Endothelial cell of umbilical vein (primary cell): Measurements from ENCODE around the gene SPEM1. TPM values are rescaled to one million over a fixed set of nuclear protein-coding genes. Genes with fewer than 3 reads are reported as not detected.

Source experiments
- BruUV-seq: library from RNA; stranded (reverse); fragments of 400-500 nt; replicated peaks from 2 replicates; lab custom pipeline; 2021; lab: Mats Ljungman, UMichigan
- CTCF ChIA-PET: fragments of 300-600, 350-600 bp; sonication (Branson Sonifier 250); formaldehyde crosslinking; loops from one replicate; lab custom pipeline; 2021; ENCODE audit warnings: antibody characterized with exemption, inconsistent platforms; lab: Charles Lee
- POLR2A ChIA-PET: fragments of 300-600, 350-600 bp; sonication (Branson Sonifier 250); formaldehyde crosslinking; loops from one replicate; lab custom pipeline; 2021; ENCODE audit warnings: antibody characterized with exemption, inconsistent platforms; lab: Charles Lee
- DNase-seq: peaks from one replicate; pipeline ENCODE4 v3.0.0-alpha.2; 2011; ENCODE audit warnings: low read depth, low spot score
- FAIRE-seq: peaks from 2 replicates; lab custom pipeline; 2011; peaks lifted over from hg19 to GRCh38; lab: Jason Lieb, UNC
- H2AFZ ChIP-seq: 2 replicates; pipeline ENCODE4 v1.6.0; 2012; ENCODE audit warnings: low read depth, low read length, control low read depth, inconsistent platforms
- H3K27ac ChIP-seq: 2 replicates; pipeline ENCODE4 v1.5.1; 2011; ENCODE audit warnings: low read depth, mild to moderate bottlenecking, control low read depth, low read length, moderate library complexity; ENCODE audit not compliant: insufficient read depth
- H3K27me3 ChIP-seq, 2 experiments: 2 replicates each; pipeline versions ENCODE4 v1.6.0 to v1.6.1; 2011; ENCODE audit warnings: low read length in 2 of 2, mixed read lengths in 1 of 2; ENCODE audit not compliant: control insufficient read depth in 2 of 2, insufficient read depth in 2 of 2
- H3K36me3 ChIP-seq, 2 experiments: 2 replicates in 1 of 2; 3 replicates in 1 of 2; pipeline ENCODE4 v1.5.1; 2011; ENCODE audit warnings: low read length in 2 of 2, mild to moderate bottlenecking in 1 of 2, moderate library complexity in 1 of 2; ENCODE audit not compliant: control insufficient read depth in 2 of 2, insufficient read depth in 2 of 2; ENCODE audit errors: extremely low read depth in 1 of 2
- H3K4me1 ChIP-seq: 3 replicates; pipeline ENCODE4 v1.5.1; 2011; ENCODE audit warnings: mild to moderate bottlenecking, low read length; ENCODE audit not compliant: control insufficient read depth, insufficient read depth; ENCODE audit errors: extremely low read depth
- H3K4me2 ChIP-seq: 2 replicates; pipeline ENCODE4 v1.6.1; 2011; ENCODE audit warnings: low read length, control low read depth, mixed read lengths; ENCODE audit not compliant: insufficient read depth
- H3K4me3 ChIP-seq, 3 experiments: fragments of 200-600 bp in 1 of 3; sonication (generic), shearing (Covaris generic) in 1 of 3; replicated peaks in 1 of 3; 2 replicates each; pipeline ENCODE4 v1.5.1; 2011 to 2016; ENCODE audit warnings: control low read depth in 3 of 3, low read length in 3 of 3, mild to moderate bottlenecking in 2 of 3, inconsistent platforms in 1 of 3, low read depth in 1 of 3, moderate library complexity in 1 of 3; ENCODE audit not compliant: insufficient read depth in 1 of 3
- H3K79me2 ChIP-seq: 2 replicates; pipeline ENCODE4 v1.6.0; 2012; ENCODE audit warnings: low read length, inconsistent platforms; ENCODE audit not compliant: control insufficient read depth, insufficient read depth
- H3K9ac ChIP-seq: replicated peaks from 2 replicates; pipeline ENCODE3; 2011; ENCODE audit warnings: low read length, control low read depth; ENCODE audit not compliant: insufficient read depth; ENCODE audit errors: extremely low read depth
- H3K9me1 ChIP-seq: replicated peaks from 3 replicates; pipeline ENCODE4 v1.6.0; 2011; ENCODE audit warnings: mild to moderate bottlenecking, low read length; ENCODE audit not compliant: control insufficient read depth, insufficient read depth; ENCODE audit errors: extremely low read depth
- H3K9me3 ChIP-seq: replicated peaks from 2 replicates; pipeline ENCODE4 v1.5.1; 2012; ENCODE audit warnings: low read length, inconsistent platforms; ENCODE audit not compliant: control insufficient read depth, insufficient read depth
- H4K20me1 ChIP-seq: replicated peaks from 2 replicates; pipeline ENCODE3; 2011; ENCODE audit warnings: mild to moderate bottlenecking, low read length; ENCODE audit not compliant: control insufficient read depth, insufficient read depth; ENCODE audit errors: extremely low read depth
- EZH2 ChIP-seq: IDR thresholded peaks from 2 replicates; pipeline ENCODE4 v1.6.1; 2012; ENCODE audit warnings: borderline replicate concordance, low read depth, mild to moderate bottlenecking, moderate library complexity, low read length, inconsistent platforms; ENCODE audit not compliant: severe bottlenecking
- FOS ChIP-seq: IDR thresholded peaks from 2 replicates; pipeline ENCODE4 v1.6.1; 2011; ENCODE audit warnings: mild to moderate bottlenecking, low read length, moderate library complexity, borderline replicate concordance; ENCODE audit not compliant: insufficient read depth
- GATA2 ChIP-seq: IDR thresholded peaks from 2 replicates; pipeline ENCODE4 v1.7.0; 2011; ENCODE audit warnings: low read depth, mild to moderate bottlenecking, moderate library complexity, mixed read lengths, low read length; ENCODE audit not compliant: insufficient read length, insufficient read depth
- JUN ChIP-seq: IDR thresholded peaks from 2 replicates; pipeline ENCODE4 v1.6.1; 2011; ENCODE audit warnings: borderline replicate concordance, low read depth; ENCODE audit not compliant: insufficient read length, insufficient read depth
- MYC ChIP-seq: IDR thresholded peaks from one replicate; pipeline ENCODE4 v1.6.1; 2011; ENCODE audit warnings: mild to moderate bottlenecking, low read depth, low read length
- POLR2A ChIP-seq: IDR thresholded peaks from 2 replicates; pipeline ENCODE4 v1.6.1; 2012; ENCODE audit warnings: low read depth, mild to moderate bottlenecking, control low read depth, low read length
- POLR2AphosphoS5 ChIP-seq: IDR thresholded peaks from 2 replicates; pipeline ENCODE4 v1.6.1; 2012; ENCODE audit warnings: low read depth, mild to moderate bottlenecking, control low read depth, low read length, moderate library complexity; ENCODE audit not compliant: insufficient read depth
- dilution Hi-C: fragments of 300-500 bp; cut with MboI; formaldehyde crosslinking; loops from one replicate; pipeline ENCODE4 v1.15.0; 2019; ENCODE audit warnings: low sequenced_read_pairs; ENCODE audit not compliant: extremely low pct_ligation_motif_present
- intact Hi-C: fragments of 100-400 bp; cut with micrococcal nuclease; formaldehyde crosslinking; loops from one replicate; pipeline ENCODE4 v1.10.0; 2022
- polyA plus RNA-seq, 4 experiments: library from polyadenylated mRNA; depleted of rRNA in 3 of 4; stranded (reverse) in 3 of 4; unstranded in 1 of 4; fragments of >200 nt; gene quantifications; 2 replicates each; pipeline versions ENCODE4 v1.2.1 to v1.2.3, GENCODE V29; 2011 to 2012; ENCODE audit warnings: missing spikeins in 1 of 4
- total RNA-seq: library from RNA; stranded (reverse); gene quantifications from 2 replicates; pipeline ENCODE4 v1.2.3, GENCODE V29; 2021
- TF ChIP-seq, protein P1 (sequence below), 2 donors: IDR thresholded peaks; 1 replicate in 1 of 2; 2 replicates in 1 of 2; pipeline ENCODE4 v1.5.1; 2011; ENCODE audit warnings: low read length in 2 of 2, mild to moderate bottlenecking in 2 of 2, moderate library complexity in 2 of 2, control low read depth in 1 of 2, inconsistent platforms in 1 of 2, low read depth in 1 of 2; ENCODE audit not compliant: insufficient read depth in 1 of 2; ENCODE audit errors: extremely low read depth in 1 of 2
- TF ChIP-seq, protein P2 (sequence below): IDR thresholded peaks from 2 replicates; pipeline ENCODE4 v1.6.1; 2011; ENCODE audit not compliant: insufficient read depth, insufficient read length

Gene SPEM1
- total and polyA plus RNA-seq, 2 donors (not counting 3 experiments of a cell fraction or from before 2014, with no cell fraction given): not detected

DNA sequence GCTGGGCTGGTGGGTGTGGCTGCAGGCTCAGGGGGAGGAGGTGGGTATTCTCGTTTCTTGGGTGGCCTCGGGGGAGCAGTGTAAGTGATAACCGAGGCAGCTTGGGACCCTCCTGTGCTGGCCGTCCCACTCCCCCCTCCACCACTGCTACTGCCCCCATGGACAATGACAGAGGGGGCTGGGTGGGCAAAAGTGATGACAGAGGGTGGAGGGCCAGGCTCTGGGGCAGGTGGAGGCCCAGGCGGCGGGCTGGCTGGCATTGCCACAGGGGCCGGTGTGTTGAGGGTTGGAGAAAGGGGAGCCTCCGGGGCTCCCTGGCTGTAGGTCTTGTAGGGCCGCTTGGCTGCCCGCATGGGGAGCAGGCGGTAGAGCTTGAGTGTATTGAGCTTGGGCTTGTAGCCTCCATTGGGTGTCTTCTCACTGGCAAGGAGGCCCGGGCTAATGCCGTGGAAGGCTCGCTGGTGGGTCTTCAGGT is 43.3 kb downstream of the SPEM1 start:
- no peaks in the 10 kb centered on the region for H3K9me1 ChIP-seq
- FAIRE-seq (no peak), DNase-seq (no peak)
- H3K4me2 ChIP-seq: no peak overlapping the region
- no peak overlapping the region for H3K27ac ChIP-seq
- peaks cover 0 to 16% of the 10 kb centered on the region in 2 experiments for H3K36me3 ChIP-seq
- dilution Hi-C loops: no loop called here
- no peak for TF ChIP-seq MYC
- TF ChIP-seq POLR2AphosphoS5: no peak
- no peak for TF ChIP-seq POLR2A
- no peak for TF ChIP-seq JUN
- TF ChIP-seq, protein P1, sequence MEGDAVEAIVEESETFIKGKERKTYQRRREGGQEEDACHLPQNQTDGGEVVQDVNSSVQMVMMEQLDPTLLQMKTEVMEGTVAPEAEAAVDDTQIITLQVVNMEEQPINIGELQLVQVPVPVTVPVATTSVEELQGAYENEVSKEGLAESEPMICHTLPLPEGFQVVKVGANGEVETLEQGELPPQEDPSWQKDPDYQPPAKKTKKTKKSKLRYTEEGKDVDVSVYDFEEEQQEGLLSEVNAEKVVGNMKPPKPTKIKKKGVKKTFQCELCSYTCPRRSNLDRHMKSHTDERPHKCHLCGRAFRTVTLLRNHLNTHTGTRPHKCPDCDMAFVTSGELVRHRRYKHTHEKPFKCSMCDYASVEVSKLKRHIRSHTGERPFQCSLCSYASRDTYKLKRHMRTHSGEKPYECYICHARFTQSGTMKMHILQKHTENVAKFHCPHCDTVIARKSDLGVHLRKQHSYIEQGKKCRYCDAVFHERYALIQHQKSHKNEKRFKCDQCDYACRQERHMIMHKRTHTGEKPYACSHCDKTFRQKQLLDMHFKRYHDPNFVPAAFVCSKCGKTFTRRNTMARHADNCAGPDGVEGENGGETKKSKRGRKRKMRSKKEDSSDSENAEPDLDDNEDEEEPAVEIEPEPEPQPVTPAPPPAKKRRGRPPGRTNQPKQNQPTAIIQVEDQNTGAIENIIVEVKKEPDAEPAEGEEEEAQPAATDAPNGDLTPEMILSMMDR (IDR thresholded peaks at IDR 0.05; ENCODE audit: extremely low read depth in 1 of 2, insufficient read depth in 1 of 2, low read depth in 1 of 2, low read length in 2 of 2): no peak
- TF ChIP-seq, protein P2, sequence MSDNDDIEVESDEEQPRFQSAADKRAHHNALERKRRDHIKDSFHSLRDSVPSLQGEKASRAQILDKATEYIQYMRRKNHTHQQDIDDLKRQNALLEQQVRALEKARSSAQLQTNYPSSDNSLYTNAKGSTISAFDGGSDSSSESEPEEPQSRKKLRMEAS: no peak
- no peak for TF ChIP-seq EZH2
- TF ChIP-seq FOS: no peak
- TF ChIP-seq GATA2: no peak
- no peak overlapping the region for H3K4me3 ChIP-seq
- no peak overlapping the region for H2AFZ ChIP-seq
- H3K4me1 ChIP-seq: no peaks in the 10 kb centered on the region
- H4K20me1 ChIP-seq: no peaks in the 10 kb centered on the region
- no peaks in the 10 kb centered on the region for H3K9me3 ChIP-seq
- H3K9ac ChIP-seq: no peak overlapping the region
- H3K79me2 ChIP-seq: peaks cover 5% of the 10 kb centered on the region
- ChIA-PET POLR2A (no interaction called here), CTCF (interaction anchor here (1.4 kb wide), 1 partner anchor 36 kb away, joined by 3 read pairs; no protein-coding TSS in a partner anchor)
- no TSS peak for BruUV-seq
- intact Hi-C loops: no loop called here
- H3K27me3 ChIP-seq: no peaks in the 10 kb centered on the region
